Mesangial cell (primary cell): Measurements from ENCODE around the gene LRRC1. TPM values are rescaled to one million over a fixed set of nuclear protein-coding genes. Genes with fewer than 3 reads are reported as not detected.

Source experiments
- total RNA-seq: library from RNA; depleted of rRNA; stranded (reverse); fragments of >200 nt; gene quantifications from 2 replicates; pipeline ENCODE4 v1.2.3, GENCODE V29; 2015

LRRC1 gene
- 6.4 and 15.1 TPM in 2 replicates for total RNA-seq

DNA sequence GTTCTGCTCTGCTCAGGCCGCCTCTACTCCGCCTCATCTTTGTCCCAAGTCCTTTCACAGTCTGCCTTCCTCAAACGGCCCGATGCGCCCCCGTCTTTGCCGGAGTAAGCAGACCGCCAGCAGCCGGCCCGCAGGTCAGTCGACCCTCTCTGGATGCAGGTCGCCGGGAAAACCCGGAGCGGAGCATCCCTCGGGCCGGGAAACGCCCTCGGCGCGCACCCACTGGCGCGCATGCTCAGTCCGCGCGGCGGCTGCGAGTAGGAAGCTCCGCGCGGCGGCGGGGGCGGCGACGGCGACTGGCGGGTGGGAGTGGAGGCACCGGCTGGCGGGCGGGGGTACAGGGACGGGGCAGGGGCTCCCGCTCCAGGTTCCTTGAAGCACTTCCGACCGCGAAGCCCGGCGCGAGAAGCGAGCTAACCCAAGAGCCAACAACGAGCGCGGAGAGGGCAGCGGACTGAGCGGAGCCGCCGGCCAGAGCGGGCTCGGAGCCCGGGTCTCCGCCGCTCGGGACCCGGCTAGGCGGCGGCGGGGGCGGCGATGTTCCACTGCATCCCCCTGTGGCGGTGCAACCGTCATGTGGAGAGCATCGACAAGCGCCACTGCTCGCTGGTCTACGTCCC lies at the start of gene LRRC1:
TSS of gene LRRC1 (plus strand) at position 286 of the 620 bp plus-strand sequence. CDS start at position 538, 252 bp downstream.

Other genes starting within 250 kb of the LRRC1 start
- gene GCLC, start 249.9 kb upstream of the LRRC1 start, total RNA-seq = 8.1 and 11.4 TPM in 2 replicates
- gene KLHL31, start 129.2 kb upstream of the LRRC1 start, total RNA-seq = 0.16 and 0.38 TPM in 2 replicates